HG02885 (cell line): ENCODE data around the gene EYA4.
"Not testable (repeated sequence)": the region's sequence is repeated elsewhere in the genome, so short reads cannot be mapped to it uniquely, and the experiment has no call there.

ENCODE experiments used
- ATAC-seq: cut with Tn5 transposase; IDR thresholded peaks from one replicate; pipeline ENCODE4 v1.9.1; 2021; ENCODE audit warnings: mild to moderate bottlenecking; ENCODE audit not compliant: unreplicated experiment, poor library complexity

The EYA4 gene

GRCh38 chr6:133551436-133551835, 310.3 kb downstream of the EYA4 start:
- ATAC-seq = no peak

GRCh38 chr6:133551847-133552341, 310.7 kb downstream of the EYA4 start:
- ATAC-seq = no peak

GRCh38 chr6:133553652-133554051, 312.5 kb downstream of the EYA4 start:
- peak; percentile 80 for ATAC-seq

- ATAC-seq = not testable (repeated sequence)
Measured at GRCh38 chr6:133554121-133554520, 313.0 kb downstream of the EYA4 start.

GRCh38 chr6:133555685-133556084, 314.5 kb downstream of the EYA4 start:
- ATAC-seq = no peak

- ATAC-seq = no peak
Measured at GRCh38 chr6:133559926-133560325, 318.8 kb downstream of the EYA4 start.

- ATAC-seq = no peak
Measured at GRCh38 chr6:133567636-133568035, 326.5 kb downstream of the EYA4 start.

- ATAC-seq = peak; percentile 52
Measured at GRCh38 chr6:133568970-133569889, 328.1 kb downstream of the EYA4 start.

- ATAC-seq = no peak
Measured at GRCh38 chr6:133571681-133572080, 330.5 kb downstream of the EYA4 start.

- ATAC-seq = no peak
Measured at GRCh38 chr6:133577851-133578250, 336.7 kb downstream of the EYA4 start.
